Lung microvascular endothelial cell (primary cell): ENCODE data around the gene DKK2. TPM values are rescaled to one million over a fixed set of nuclear protein-coding genes. Genes with fewer than 3 reads are reported as not detected.
"Not testable (repeated sequence)": the region's sequence is repeated elsewhere in the genome, so short reads cannot be mapped to it uniquely, and the experiment has no call there.

Source experiments
- DNase-seq, 2 donors: peaks; one replicate each; pipeline versions ENCODE4 v3.0.0 to v3.0.0-alpha.2; 2010; ENCODE audit warnings: low read depth in 2 of 2
- total RNA-seq: library from RNA; depleted of rRNA; stranded (reverse); fragments of >200 nt; gene quantifications from 2 replicates; pipeline ENCODE4 v1.2.1, GENCODE V29; 2014

The DKK2 gene
- total RNA-seq, 1 donor from 2014 or later, result not detected

GRCh38 chr4:106914223-106914622, 121.9 kb downstream of the DKK2 start:
- DNase-seq, result no peak

- DNase-seq, result no peak
Observed at GRCh38 chr4:106909486-106910188, 126.5 kb downstream of the DKK2 start.

- DNase-seq, result not testable (repeated sequence)
Observed at GRCh38 chr4:106908049-106908448, 128.1 kb downstream of the DKK2 start.

- no peak for DNase-seq
Observed at GRCh38 chr4:106907216-106907615, 128.9 kb downstream of the DKK2 start.

- DNase-seq, result no peak
Observed at GRCh38 chr4:106906728-106907127, 129.4 kb downstream of the DKK2 start.

- peak; percentile 64 to 71 for DNase-seq
Observed at GRCh38 chr4:106898621-106899230, 137.4 kb downstream of the DKK2 start.

GRCh38 chr4:106893903-106894302, 142.2 kb downstream of the DKK2 start:
- DNase-seq, result no peak

GRCh38 chr4:106893395-106893881, 142.7 kb downstream of the DKK2 start:
- no peak for DNase-seq

- DNase-seq, result no peak
Observed at GRCh38 chr4:106892786-106893185, 143.3 kb downstream of the DKK2 start.

- DNase-seq, result no peak
Observed at GRCh38 chr4:106875340-106875739, 160.8 kb downstream of the DKK2 start.
